H1 (cell line): ENCODE measurements around the gene LRRFIP1. TPM values are rescaled to one million over a fixed set of nuclear protein-coding genes. Genes with fewer than 3 reads are reported as not detected.

Source experiments
- CTCF ChIA-PET: fragments of 300-600 bp; sonication (Branson Sonifier 250); formaldehyde crosslinking; loops from one replicate; lab custom pipeline; 2021; ENCODE audit not compliant: partially characterized antibody; lab: Charles Lee
- POLR2A ChIA-PET: fragments of 300-600 bp; sonication (Branson Sonifier 250); formaldehyde crosslinking; loops from one replicate; lab custom pipeline; 2021; ENCODE audit warnings: inconsistent platforms; ENCODE audit not compliant: partially characterized antibody; lab: Charles Lee
- DNase-seq, 2 experiments: peaks; one replicate each; pipeline versions ENCODE4 v3.0.0 to v3.0.0-alpha.2; 2010 to 2022; ENCODE audit warnings: low spot score in 2 of 2, low read depth in 1 of 2, mixed read lengths in 1 of 2
- FAIRE-seq: peaks from 2 replicates; lab custom pipeline; 2011; peaks lifted over from hg19 to GRCh38; lab: Jason Lieb, UNC
- H2AFZ ChIP-seq: 2 replicates; pipeline ENCODE4 v1.8.1; 2012; ENCODE audit warnings: low read length, inconsistent platforms
- H2AK5ac ChIP-seq: 2 replicates; pipeline ENCODE4 v1.6.1; 2013; ENCODE audit warnings: low read depth, low read length
- H2BK120ac ChIP-seq: replicated peaks from 2 replicates; pipeline ENCODE3; 2013; ENCODE audit warnings: low read depth, low read length, inconsistent platforms
- H2BK12ac ChIP-seq: 2 replicates; pipeline ENCODE4 v1.6.1; 2013; ENCODE audit warnings: low read depth, low read length
- H2BK15ac ChIP-seq: 2 replicates; pipeline ENCODE4 v1.6.1; 2013; ENCODE audit warnings: low read length
- H2BK20ac ChIP-seq: 2 replicates; pipeline ENCODE4 v1.6.1; 2013; ENCODE audit warnings: low read length
- H2BK5ac ChIP-seq: 2 replicates; pipeline ENCODE4 v1.6.1; 2013; ENCODE audit warnings: low read depth, low read length
- H3K14ac ChIP-seq: 2 replicates; pipeline ENCODE4 v1.6.1; 2013; ENCODE audit warnings: inconsistent platforms; ENCODE audit not compliant: insufficient read length
- H3K18ac ChIP-seq: 2 replicates; pipeline ENCODE4 v1.6.1; 2013; ENCODE audit warnings: low read length; ENCODE audit errors: extremely low read depth
- H3K23ac ChIP-seq: 2 replicates; pipeline ENCODE4 v1.6.1; 2013; ENCODE audit warnings: inconsistent platforms; ENCODE audit not compliant: insufficient read length
- H3K23me2 ChIP-seq: 2 replicates; pipeline ENCODE4 v1.6.1; 2013; ENCODE audit warnings: low read depth, low read length
- H3K27ac ChIP-seq: 2 replicates; pipeline ENCODE4 v1.6.1; 2011; ENCODE audit warnings: low read depth, low read length, inconsistent platforms
- H3K27me3 ChIP-seq, 4 experiments: replicated peaks in 1 of 4; 1 replicate in 1 of 4; 2 replicates in 3 of 4; pipeline versions ENCODE4 v1.6.1 to v1.8.1; 2011 to 2013; ENCODE audit warnings: low read length in 3 of 4, mild to moderate bottlenecking in 3 of 4, inconsistent platforms in 2 of 4, mixed read lengths in 2 of 4, moderate library complexity in 1 of 4; ENCODE audit not compliant: control insufficient read depth in 3 of 4, insufficient read depth in 3 of 4; ENCODE audit errors: extremely low read depth in 1 of 4
- H3K36me3 ChIP-seq, 4 experiments: 2 replicates each; pipeline versions ENCODE4 v1.6.1 to v1.8.1; 2011 to 2013; ENCODE audit warnings: mild to moderate bottlenecking in 4 of 4, low read length in 3 of 4, moderate library complexity in 2 of 4, control low read depth in 1 of 4, inconsistent platforms in 1 of 4; ENCODE audit not compliant: insufficient read depth in 4 of 4, control insufficient read depth in 2 of 4
- H3K4ac ChIP-seq: replicated peaks from 2 replicates; pipeline ENCODE3; 2013; ENCODE audit warnings: low read length, low read depth, mixed read lengths, inconsistent platforms; ENCODE audit not compliant: insufficient read length
- H3K4me1 ChIP-seq, 4 experiments: replicated peaks in 1 of 4; 1 replicate in 1 of 4; 2 replicates in 3 of 4; pipeline versions ENCODE4 v1.6.1 to v1.8.1; 2011 to 2013; ENCODE audit warnings: low read length in 3 of 4, inconsistent platforms in 2 of 4, mixed read lengths in 1 of 4; ENCODE audit not compliant: insufficient read depth in 4 of 4, control insufficient read depth in 3 of 4
- H3K4me2 ChIP-seq, 2 experiments: 2 replicates each; pipeline versions ENCODE4 v1.6.1 to v1.8.1; 2011 to 2013; ENCODE audit warnings: low read depth in 2 of 2, low read length in 2 of 2, control low read depth in 1 of 2, inconsistent platforms in 1 of 2, mild to moderate bottlenecking in 1 of 2; ENCODE audit not compliant: insufficient read depth in 1 of 2
- H3K4me3 ChIP-seq, 4 experiments: fragments of 200-600, 300-600 bp in 1 of 4; sonication (generic), shearing (Covaris generic), sonication (Bioruptor Twin) in 1 of 4; 2 replicates each; pipeline versions ENCODE4 v1.5.1 to v1.8.1; 2011 to 2016; ENCODE audit warnings: low read length in 4 of 4, low read depth in 3 of 4, control low read depth in 2 of 4, inconsistent platforms in 2 of 4, mild to moderate bottlenecking in 2 of 4, mixed read lengths in 1 of 4, moderate library complexity in 1 of 4; ENCODE audit not compliant: insufficient read depth in 2 of 4; ENCODE audit errors: extremely low read depth in 1 of 4
- H3K56ac ChIP-seq: replicated peaks from 2 replicates; pipeline ENCODE3; 2013; ENCODE audit warnings: low read depth, mild to moderate bottlenecking, mixed read lengths, low read length, inconsistent platforms; ENCODE audit not compliant: insufficient read length
- H3K79me1 ChIP-seq: 2 replicates; pipeline ENCODE4 v1.6.1; 2013; ENCODE audit warnings: low read depth, low read length, control low read depth
- H3K79me2 ChIP-seq, 2 experiments: 2 replicates each; pipeline versions ENCODE4 v1.6.1 to v1.8.1; 2012 to 2013; ENCODE audit warnings: low read length in 2 of 2, mild to moderate bottlenecking in 2 of 2, inconsistent platforms in 1 of 2; ENCODE audit not compliant: insufficient read depth in 2 of 2, control insufficient read depth in 1 of 2
- H3K9ac ChIP-seq, 4 experiments: replicated peaks in 1 of 4; 1 replicate in 1 of 4; 2 replicates in 3 of 4; pipeline versions ENCODE4 v1.6.1 to v1.8.1; 2011 to 2013; ENCODE audit warnings: low read depth in 3 of 4, low read length in 3 of 4, control low read depth in 2 of 4, mild to moderate bottlenecking in 2 of 4, moderate library complexity in 2 of 4, inconsistent platforms in 1 of 4; ENCODE audit errors: extremely low read depth in 1 of 4
- H3K9me3 ChIP-seq, 2 experiments: 2 replicates each; pipeline versions ENCODE4 v1.6.1 to v1.8.1; 2012 to 2013; ENCODE audit warnings: mild to moderate bottlenecking in 2 of 2, moderate library complexity in 2 of 2, control low read depth in 1 of 2, inconsistent platforms in 1 of 2, low read depth in 1 of 2, low read length in 1 of 2, mixed read lengths in 1 of 2; ENCODE audit not compliant: insufficient read depth in 2 of 2
- H4K20me1 ChIP-seq, 2 experiments: replicated peaks in 1 of 2; 2 replicates each; pipeline versions ENCODE3 to v1.8.1; 2011 to 2013; ENCODE audit warnings: inconsistent platforms in 2 of 2, low read length in 2 of 2, mild to moderate bottlenecking in 1 of 2; ENCODE audit not compliant: insufficient read depth in 2 of 2, control insufficient read depth in 1 of 2
- H4K5ac ChIP-seq: 2 replicates; pipeline ENCODE4 v1.6.1; 2013; ENCODE audit warnings: low read length, low read depth, mixed read lengths, inconsistent platforms; ENCODE audit not compliant: insufficient read length
- H4K8ac ChIP-seq: 2 replicates; pipeline ENCODE4 v1.8.0; 2013; ENCODE audit warnings: mild to moderate bottlenecking, moderate library complexity, low read length, inconsistent platforms; ENCODE audit not compliant: insufficient read depth; ENCODE audit errors: extremely low read depth
- H4K91ac ChIP-seq: replicated peaks from 2 replicates; pipeline ENCODE3; 2013; ENCODE audit warnings: low read length, mixed read lengths, inconsistent platforms; ENCODE audit not compliant: insufficient read length
- MAFK ChIP-seq: IDR thresholded peaks from 2 replicates; pipeline ENCODE4 v1.6.1; 2012; ENCODE audit warnings: low read depth, mild to moderate bottlenecking, improper control_type of control experiment, low read length
- WGBS, 2 experiments: shearing (Covaris generic) in 1 of 2; methylation state at CpG; one replicate each; pipeline versions ENCODE4 v1.1.6 to v1.1.7; 2013 to 2015; ENCODE audit warnings: low lambda C conversion rate in 2 of 2, mixed read lengths in 2 of 2, inconsistent platforms in 1 of 2, low coverage in 1 of 2, missing lambda C conversion rate in 1 of 2; ENCODE audit not compliant: insufficient replicate concordance in 2 of 2, insufficient coverage in 1 of 2, insufficient read length in 1 of 2; ENCODE audit errors: extremely low coverage in 1 of 2, missing lambda C conversion rate in 1 of 2; 5-methylcytosine and 5-hydroxymethylcytosine counted together
- polyA plus RNA-seq, 7 experiments: library from polyadenylated mRNA; depleted of rRNA in 3 of 7; stranded (reverse) in 5 of 7; unstranded in 2 of 7; fragments of >200 nt in 5 of 7; fragments of 200-250 nt in 2 of 7; gene quantifications; 1 replicate in 5 of 7; 2 replicates in 1 of 7; 4 replicates in 1 of 7; pipeline versions ENCODE4 v1.2.1 to v1.2.3, GENCODE V29; 2011 to 2013; ENCODE audit warnings: missing spikeins in 2 of 7, mixed read lengths in 2 of 7
- total RNA-seq: library from RNA; stranded (reverse); fragmentation: NEBNext Ultra II Directional; extraction: Animal tissue kit (Norgen Biotek cat#: 25700); gene quantifications from 2 replicates; pipeline ENCODE4 v1.2.1, GENCODE V29; 2021

Gene LRRFIP1
- total and polyA plus RNA-seq, 2 of the 8 experiments (the other 6 are each of a cell fraction or from before 2014, with no cell fraction given), result 12.1 to 75.8 TPM

- FAIRE-seq (no peak), DNase-seq (no peak)
- Histone ChIP-seq H3K18ac (peak overlapping the region; percentile 86), H3K9me3 (no peaks in the 10 kb centered on the region), H2BK5ac (peak overlapping the region; percentile 94; the same call in 1 of the 2 replicates), H3K27ac (no peak overlapping the region), H3K4me3 (no peak overlapping the region), H3K36me3 (no peaks in the 10 kb centered on the region), H3K4me2 (no peak overlapping the region), H3K79me2 (no peaks in the 10 kb centered on the region), H4K20me1 (no peaks in the 10 kb centered on the region), H2BK15ac (peak overlapping the region; percentile 99), H2AK5ac (peak overlapping the region; percentile 57; the same call in 1 of the 2 replicates), H4K91ac (peak overlapping the region; percentile 94), H3K79me1 (no peaks in the 10 kb centered on the region), H4K8ac (no peak overlapping the region), H2BK120ac (peak overlapping the region; percentile 48), H3K14ac (no peak overlapping the region), H2BK20ac (peak overlapping the region; percentile 98), H3K9ac (no peak overlapping the region), H3K56ac (no peak overlapping the region), H3K23me2 (no peaks in the 10 kb centered on the region), H3K4me1 (peaks cover 11 to 44% (median 30%) of the 10 kb centered on the region in 4 experiments), H2AFZ (no peak overlapping the region), H3K27me3 (no peaks in the 10 kb centered on the region), H2BK12ac (peak overlapping the region; percentile 96; the same call in 1 of the 2 replicates), H4K5ac (no peak overlapping the region), H3K23ac (no peak overlapping the region), H3K4ac (peak overlapping the region; percentile 49)
- no peak for TF ChIP-seq MAFK
- ChIA-PET CTCF (interaction anchor here (1.0 to 8.8 kb wide), 3 partner anchors 16 to 27 kb away, joined by 3 to 63 read pairs (median 4); no protein-coding TSS in a partner anchor), POLR2A (interaction anchor here (0.7 to 7.5 kb wide), 5 partner anchors 12 to 81 kb away, joined by 3 to 51 read pairs (median 3); no protein-coding TSS in a partner anchor)
- 90% methylated on average over 26 of the region's 29 CpGs; no CpG with 5 or more reads in 1 of the 2 experiments for WGBS, 2 experiments
These were observed 29.9 kb upstream of the LRRFIP1 start for GRCh38 chr2:237597196-237598145.
